ENCODE measurements around the gene SCNN1A. TPM values are rescaled to one million over a fixed set of nuclear protein-coding genes. Genes with fewer than 3 reads are reported as not detected.

SCNN1A gene
- total and polyA plus RNA-seq, 2 experiments from 2014 or later = 21.7 to 28.4 TPM

DNA sequence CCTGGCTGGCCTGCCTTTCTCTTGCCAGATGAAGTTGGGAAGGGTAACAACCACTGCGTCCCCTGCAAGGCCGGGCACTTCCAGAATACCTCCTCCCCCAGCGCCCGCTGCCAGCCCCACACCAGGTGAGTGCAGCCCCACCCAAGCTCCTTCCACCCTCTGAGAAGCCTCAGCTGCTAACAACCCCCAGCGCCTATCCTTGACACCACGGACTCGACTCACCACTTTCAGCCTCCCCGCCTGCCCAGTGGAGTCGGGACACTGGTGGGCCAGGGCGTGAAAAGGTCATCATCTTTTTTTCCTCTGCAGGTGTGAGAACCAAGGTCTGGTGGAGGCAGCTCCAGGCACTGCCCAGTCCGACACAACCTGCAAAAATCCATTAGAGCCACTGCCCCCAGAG, 10.7 kb upstream of the SCNN1A start:
- no peak overlapping the region for H3K4me2 ChIP-seq
- no peak overlapping the region for H3K27ac ChIP-seq

DNA sequence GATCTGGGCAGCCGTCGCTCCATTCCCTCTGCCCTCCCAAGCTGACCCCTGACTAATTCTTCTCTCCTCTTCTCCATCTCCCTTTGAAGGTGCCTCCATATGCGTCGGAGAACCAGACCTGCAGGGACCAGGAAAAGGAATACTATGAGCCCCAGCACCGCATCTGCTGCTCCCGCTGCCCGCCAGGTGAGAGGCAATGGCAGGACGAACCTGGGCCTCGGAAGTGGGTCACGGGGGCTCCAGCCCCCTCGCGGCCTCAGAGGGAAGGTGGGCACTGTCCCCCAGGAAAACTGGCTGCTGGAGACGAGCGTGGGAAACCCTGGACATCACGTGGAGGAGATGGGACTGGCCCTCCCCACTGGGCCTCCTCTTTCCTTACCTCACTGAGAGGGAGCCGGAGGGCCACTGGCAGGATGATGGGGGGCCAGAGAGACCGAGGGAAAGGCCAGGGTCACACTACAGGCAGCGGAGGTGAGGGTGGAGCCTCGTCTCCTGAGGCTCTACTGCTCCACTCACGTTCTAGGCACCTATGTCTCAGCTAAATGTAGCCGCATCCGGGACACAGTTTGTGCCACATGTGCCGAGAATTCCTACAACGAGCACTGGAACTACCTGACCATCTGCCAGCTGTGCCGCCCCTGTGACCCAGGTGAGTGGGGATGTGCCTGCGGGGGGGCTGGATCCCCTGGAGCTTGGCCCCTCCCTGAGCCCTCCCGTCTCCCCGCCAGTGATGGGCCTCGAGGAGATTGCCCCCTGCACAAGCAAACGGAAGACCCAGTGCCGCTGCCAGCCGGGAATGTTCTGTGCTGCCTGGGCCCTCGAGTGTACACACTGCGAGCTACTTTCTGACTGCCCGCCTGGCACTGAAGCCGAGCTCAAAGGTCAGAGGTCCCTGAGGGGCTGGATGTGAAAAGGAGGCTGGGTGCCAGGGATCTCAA, 9.4 kb upstream of the SCNN1A start:
- peak; percentile 5 for DNase-seq (ENCODE audit: low spot score)
- Histone ChIP-seq H4K20me1 (ENCODE audit: insufficient read depth, poor library complexity, severe bottlenecking) (no peaks in the 10 kb centered on the region), H2AFZ (peak overlapping the region; percentile 84), H3K79me2 (peaks cover 14% of the 10 kb centered on the region), H3K4me1 (ENCODE audit: insufficient read depth) (peaks cover 21% of the 10 kb centered on the region), H3K36me3 (replicated peaks; ENCODE audit: insufficient read depth, low read depth) (no peaks in the 10 kb centered on the region), H3K9me3 (ENCODE audit: low read depth) (no peaks in the 10 kb centered on the region), H3K27me3 (no peaks in the 10 kb centered on the region), H3K9me2 (replicated peaks; ENCODE audit: insufficient read depth) (no peaks in the 10 kb centered on the region), H3K27ac (peak overlapping the region; percentile 93), H3K4me2 (peak overlapping the region; percentile 90), H3K4me3 (no peak overlapping the region)
- TF ChIP-seq, protein P1, sequence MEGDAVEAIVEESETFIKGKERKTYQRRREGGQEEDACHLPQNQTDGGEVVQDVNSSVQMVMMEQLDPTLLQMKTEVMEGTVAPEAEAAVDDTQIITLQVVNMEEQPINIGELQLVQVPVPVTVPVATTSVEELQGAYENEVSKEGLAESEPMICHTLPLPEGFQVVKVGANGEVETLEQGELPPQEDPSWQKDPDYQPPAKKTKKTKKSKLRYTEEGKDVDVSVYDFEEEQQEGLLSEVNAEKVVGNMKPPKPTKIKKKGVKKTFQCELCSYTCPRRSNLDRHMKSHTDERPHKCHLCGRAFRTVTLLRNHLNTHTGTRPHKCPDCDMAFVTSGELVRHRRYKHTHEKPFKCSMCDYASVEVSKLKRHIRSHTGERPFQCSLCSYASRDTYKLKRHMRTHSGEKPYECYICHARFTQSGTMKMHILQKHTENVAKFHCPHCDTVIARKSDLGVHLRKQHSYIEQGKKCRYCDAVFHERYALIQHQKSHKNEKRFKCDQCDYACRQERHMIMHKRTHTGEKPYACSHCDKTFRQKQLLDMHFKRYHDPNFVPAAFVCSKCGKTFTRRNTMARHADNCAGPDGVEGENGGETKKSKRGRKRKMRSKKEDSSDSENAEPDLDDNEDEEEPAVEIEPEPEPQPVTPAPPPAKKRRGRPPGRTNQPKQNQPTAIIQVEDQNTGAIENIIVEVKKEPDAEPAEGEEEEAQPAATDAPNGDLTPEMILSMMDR (IDR thresholded peaks at IDR 0.05; ENCODE audit: poor library complexity) = no peak
- no peak for TF ChIP-seq EZH2phosphoT487 (IDR thresholded peaks at IDR 0.05; ENCODE audit: low read depth, severe bottlenecking, unreplicated experiment)
- TF ChIP-seq EZH2 (IDR thresholded peaks at IDR 0.05; ENCODE audit: borderline replicate concordance) = no peak
- WGBS (ENCODE audit: low lambda C conversion rate, missing lambda C conversion rate) = 96% methylated on average over 36 of the region's 36 CpGs

More for the DNA sequence above, 10.7 kb upstream of the SCNN1A start:
- H3K4me1 ChIP-seq (ENCODE audit: insufficient read depth) = peaks cover 21% of the 10 kb centered on the region
- no peaks in the 10 kb centered on the region for H3K9me3 ChIP-seq (ENCODE audit: low read depth)
- no peaks in the 10 kb centered on the region for H3K9me2 ChIP-seq (replicated peaks; ENCODE audit: insufficient read depth)
- H3K36me3 ChIP-seq (replicated peaks; ENCODE audit: insufficient read depth, low read depth) = no peaks in the 10 kb centered on the region
- no peaks in the 10 kb centered on the region for H3K27me3 ChIP-seq
- no peak overlapping the region for H3K4me3 ChIP-seq
- H4K20me1 ChIP-seq (ENCODE audit: insufficient read depth, poor library complexity, severe bottlenecking) = no peaks in the 10 kb centered on the region
- TF ChIP-seq, protein P1 (IDR thresholded peaks at IDR 0.05; ENCODE audit: poor library complexity) = no peak
- no peak for TF ChIP-seq EZH2 (IDR thresholded peaks at IDR 0.05; ENCODE audit: borderline replicate concordance)
- no peak for TF ChIP-seq EZH2phosphoT487 (IDR thresholded peaks at IDR 0.05; ENCODE audit: low read depth, severe bottlenecking, unreplicated experiment)
- WGBS (ENCODE audit: low lambda C conversion rate, missing lambda C conversion rate) = 95% methylated on average over 10 of the region's 11 CpGs
- H3K79me2 ChIP-seq = peaks cover 14% of the 10 kb centered on the region
- H2AFZ ChIP-seq = no peak overlapping the region
- no peak for DNase-seq (ENCODE audit: low spot score)

DNA sequence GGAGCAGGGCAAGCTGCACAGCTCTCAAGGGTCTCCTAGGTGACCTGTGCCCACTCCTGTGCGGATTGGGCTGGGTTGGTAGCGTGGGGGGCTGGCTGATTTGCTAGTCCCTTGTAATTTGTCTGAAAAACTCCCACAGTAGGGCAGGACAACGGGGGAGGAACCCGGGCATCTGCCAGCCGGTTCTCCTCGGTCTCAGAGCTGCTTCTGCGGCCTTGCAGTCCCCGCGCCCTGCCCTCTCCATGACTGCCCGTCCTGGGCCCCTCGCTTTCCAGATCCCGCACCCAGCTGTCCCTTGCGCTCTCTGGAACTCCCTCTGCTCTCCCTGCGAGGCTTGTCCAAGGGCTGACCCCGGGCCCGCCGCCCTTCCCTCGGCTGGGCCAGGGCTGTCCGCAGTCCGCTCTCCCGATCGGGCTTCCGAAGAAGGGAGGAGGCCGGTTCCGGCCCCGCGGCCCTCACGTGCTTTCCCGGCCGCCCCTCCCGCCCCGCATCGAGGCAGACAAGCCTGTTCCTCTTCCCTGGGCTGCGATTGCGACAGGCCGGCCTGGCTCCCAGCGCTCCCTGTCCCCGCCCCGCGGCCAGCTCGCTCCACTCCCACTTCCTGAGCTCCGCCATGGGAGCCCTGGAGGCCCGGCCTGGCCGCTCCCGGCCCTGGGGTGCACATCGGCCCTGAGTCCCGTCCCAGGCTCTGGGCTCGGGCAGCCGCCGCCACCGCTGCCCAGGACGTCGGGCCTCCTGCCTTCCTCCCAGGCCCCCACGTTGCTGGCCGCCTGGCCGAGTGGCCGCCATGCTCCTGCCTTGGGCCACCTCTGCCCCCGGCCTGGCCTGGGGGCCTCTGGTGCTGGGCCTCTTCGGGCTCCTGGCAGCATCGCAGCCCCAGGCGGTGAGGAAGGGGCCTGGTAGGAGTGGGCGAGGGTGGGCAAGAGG, 8.5 kb upstream of the SCNN1A start, which contains the start of gene LTBR:
LTBR (plus strand) TSS at position 591 of the 927 bp plus-strand sequence; CDS start at position 788, 197 bp downstream.
- Histone ChIP-seq H3K36me3 (replicated peaks; ENCODE audit: insufficient read depth, low read depth) (no peaks in the 10 kb centered on the region), H3K79me2 (peaks cover 14% of the 10 kb centered on the region), H3K4me2 (peak within 1 kb of the TSS; percentile 90), H3K27me3 (no peaks in the 10 kb centered on the region), H3K27ac (peak within 1 kb of the TSS; percentile 93), H3K9me2 (replicated peaks; ENCODE audit: insufficient read depth) (no peaks in the 10 kb centered on the region), H3K9me3 (ENCODE audit: low read depth) (no peaks in the 10 kb centered on the region), H4K20me1 (ENCODE audit: insufficient read depth, poor library complexity, severe bottlenecking) (no peaks in the 10 kb centered on the region), H3K4me3 (no peak within 1 kb of the TSS), H2AFZ (peak within 1 kb of the TSS; percentile 85), H3K4me1 (ENCODE audit: insufficient read depth) (peaks cover 21% of the 10 kb centered on the region)
- TF ChIP-seq, protein P1 (IDR thresholded peaks at IDR 0.05; ENCODE audit: poor library complexity) = no peak
- no peak for TF ChIP-seq EZH2phosphoT487 (IDR thresholded peaks at IDR 0.05; ENCODE audit: low read depth, severe bottlenecking, unreplicated experiment)
- no peak for TF ChIP-seq EZH2 (IDR thresholded peaks at IDR 0.05; ENCODE audit: borderline replicate concordance)
- WGBS (ENCODE audit: low lambda C conversion rate, missing lambda C conversion rate) = 53% methylated on average over 40 of the region's 62 CpGs
- DNase-seq (ENCODE audit: low spot score) = peak; percentile 95
